Gastrocnemius medialis (tissue), 4 donors: ENCODE data around the gene GNB1L. TPM values are rescaled to one million over a fixed set of nuclear protein-coding genes. Genes with fewer than 3 reads are reported as not detected.

Source experiments
- ATAC-seq, 2 donors: fragments of 150-250 bp; one replicate each; pipeline ENCODE4 v1.9.1; 2016
- DNase-seq, 2 donors: peaks; one replicate each; pipeline ENCODE4 v3.0.0-alpha.2; 2019
- H3K27ac ChIP-seq, 4 donors: fragments of 200-600 bp; sonication (generic); 1 replicate in 1 of 4; 2 replicates in 3 of 4; pipeline ENCODE4 v1.5.1; 2016 to 2018; ENCODE audit warnings: mild to moderate bottlenecking in 2 of 4, moderate library complexity in 1 of 4
- H3K27me3 ChIP-seq, 3 donors: fragments of 200-600 bp; sonication (generic) in 2 of 3; 1 replicate in 1 of 3; 2 replicates in 2 of 3; pipeline versions ENCODE4 v1.5.1 to v1.6.0; 2016 to 2019; ENCODE audit warnings: mild to moderate bottlenecking in 1 of 3, moderate library complexity in 1 of 3
- H3K36me3 ChIP-seq, 2 donors: fragments of 200-600 bp; sonication (generic) in 1 of 2; one replicate each; pipeline ENCODE4 v1.5.1; 2017 to 2018
- H3K4me1 ChIP-seq, 2 donors: fragments of 200-600 bp; sonication (generic) in 1 of 2; one replicate each; pipeline ENCODE4 v1.5.1; 2016 to 2017; ENCODE audit warnings: mild to moderate bottlenecking in 2 of 2
- H3K4me3 ChIP-seq, 4 donors: fragments of 200-600 bp; sonication (generic) in 3 of 4; 1 replicate in 1 of 4; 2 replicates in 3 of 4; pipeline ENCODE4 v1.5.1; 2016 to 2019; ENCODE audit warnings: mild to moderate bottlenecking in 2 of 4
- H3K9me3 ChIP-seq, 3 donors: fragments of 200-600 bp; sonication (generic) in 2 of 3; 1 replicate in 1 of 3; 2 replicates in 2 of 3; pipeline ENCODE4 v1.5.1; 2016 to 2019
- CTCF ChIP-seq, 5 experiments: fragments of 450-650 bp in 3 of 5; fragments of 200-600 bp in 2 of 5; sonication (generic) in 2 of 5; IDR thresholded peaks in 4 of 5; conservative IDR thresholded peaks in 1 of 5; 1 replicate in 4 of 5; 2 replicates in 1 of 5; pipeline ENCODE4 v1.5.1; 2016 to 2019; ENCODE audit warnings: antibody characterized with exemption in 5 of 5, mild to moderate bottlenecking in 3 of 5, moderate library complexity in 3 of 5
- POLR2A ChIP-seq, 2 donors: fragments of 450-650 bp; IDR thresholded peaks; one replicate each; pipeline ENCODE4 v1.6.1; 2017; ENCODE audit warnings: antibody characterized with exemption in 2 of 2, mild to moderate bottlenecking in 2 of 2, moderate library complexity in 2 of 2
- in situ Hi-C, 4 donors: fragments of 200-750 bp; cut with MboI; loops; one replicate each; pipeline versions ENCODE4 v1.15.0 to v1.8.0; 2017; ENCODE audit warnings: low sequenced_read_pairs in 4 of 4
- intact Hi-C: fragments of 100-400 bp; cut with DNase I; formaldehyde crosslinking; loops from one replicate; pipeline ENCODE4 v1.15.1; 2023; ENCODE audit warnings: low total_unique reads
- total RNA-seq, 4 donors: library from RNA; depleted of rRNA; stranded (reverse); fragments of >200 nt; gene quantifications; one replicate each; pipeline versions ENCODE4 v1.1.0 to v1.2.3, GENCODE V29; 2016

Gene GNB1L
- total RNA-seq, 4 donors from 2014 or later, result 4.4 to 9.6 (median 6.7) TPM

- H3K27ac ChIP-seq, result no peak overlapping the region
- TF ChIP-seq CTCF (IDR thresholded peaks at IDR 0.05 in 4 of 5, conservative IDR thresholded peaks at IDR 0.05 in 1 of 5), result no peak
- no peak for TF ChIP-seq POLR2A (IDR thresholded peaks at IDR 0.05)
- H3K9me3 ChIP-seq, result no peaks in the 10 kb centered on the region
- no peaks in the 10 kb centered on the region for H3K36me3 ChIP-seq
- no peak overlapping the region for H3K4me3 ChIP-seq
- ATAC-seq (no peak), DNase-seq (no peak)
- no peaks in the 10 kb centered on the region for H3K27me3 ChIP-seq
- in situ Hi-C loops (no loop called here), intact Hi-C loops (no loop called here)
- no peaks in the 10 kb centered on the region for H3K4me1 ChIP-seq
Observed at GRCh38 chr22:19814428-19814827, 40.2 kb downstream of the GNB1L start.

GRCh38 chr22:19812910-19813309, 41.8 kb downstream of the GNB1L start:
- no peaks in the 10 kb centered on the region for H3K36me3 ChIP-seq
- in situ Hi-C loops (no loop called here), intact Hi-C loops (no loop called here)
- no peaks in the 10 kb centered on the region for H3K9me3 ChIP-seq
- no peaks in the 10 kb centered on the region for H3K27me3 ChIP-seq
- no peak for DNase-seq
- ATAC-seq, result no peak
- no peaks in the 10 kb centered on the region for H3K4me1 ChIP-seq
- TF ChIP-seq POLR2A (IDR thresholded peaks at IDR 0.05), result no peak
- TF ChIP-seq CTCF (IDR thresholded peaks at IDR 0.05 in 4 of 5, conservative IDR thresholded peaks at IDR 0.05 in 1 of 5), result no peak
- H3K27ac ChIP-seq, result no peak overlapping the region
- no peak overlapping the region for H3K4me3 ChIP-seq

GRCh38 chr22:19811811-19812771, 42.6 kb downstream of the GNB1L start:
- intact Hi-C loops (no loop called here), in situ Hi-C loops (no loop called here)
- TF ChIP-seq CTCF (IDR thresholded peaks at IDR 0.05 in 4 of 5, conservative IDR thresholded peaks at IDR 0.05 in 1 of 5) (no peak), POLR2A (IDR thresholded peaks at IDR 0.05) (no peak)
- DNase-seq (no peak), ATAC-seq (no peak)
- Histone ChIP-seq H3K4me3 (no peak overlapping the region), H3K27ac (no peak overlapping the region), H3K4me1 (no peaks in the 10 kb centered on the region), H3K27me3 (no peaks in the 10 kb centered on the region), H3K9me3 (no peaks in the 10 kb centered on the region), H3K36me3 (no peaks in the 10 kb centered on the region)

GRCh38 chr22:19811211-19811621, 43.5 kb downstream of the GNB1L start:
- TF ChIP-seq CTCF (IDR thresholded peaks at IDR 0.05 in 4 of 5, conservative IDR thresholded peaks at IDR 0.05 in 1 of 5), result no peak
- no peak for TF ChIP-seq POLR2A (IDR thresholded peaks at IDR 0.05)
- DNase-seq, result no peak
- intact Hi-C loops, result no loop called here

More at GRCh38 chr22:19811211-19811621, 43.5 kb downstream of the GNB1L start:
- H3K9me3 ChIP-seq, result no peaks in the 10 kb centered on the region
- H3K27me3 ChIP-seq, result no peaks in the 10 kb centered on the region
- in situ Hi-C loops, result no loop called here
- H3K27ac ChIP-seq, result no peak overlapping the region
- no peaks in the 10 kb centered on the region for H3K36me3 ChIP-seq
- H3K4me1 ChIP-seq, result no peaks in the 10 kb centered on the region
- no peak overlapping the region for H3K4me3 ChIP-seq
- ATAC-seq, result no peak
